H1 (cell line): ENCODE results near the gene HOXA10. TPM values are rescaled to one million over a fixed set of nuclear protein-coding genes. Genes with fewer than 3 reads are reported as not detected.

Source experiments
- CTCF ChIA-PET: fragments of 300-600 bp; sonication (Branson Sonifier 250); formaldehyde crosslinking; loops from one replicate; lab custom pipeline; 2021; ENCODE audit not compliant: partially characterized antibody; lab: Charles Lee
- POLR2A ChIA-PET: fragments of 300-600 bp; sonication (Branson Sonifier 250); formaldehyde crosslinking; loops from one replicate; lab custom pipeline; 2021; ENCODE audit warnings: inconsistent platforms; ENCODE audit not compliant: partially characterized antibody; lab: Charles Lee
- DNase-seq, 2 experiments: peaks; one replicate each; pipeline versions ENCODE4 v3.0.0 to v3.0.0-alpha.2; 2010 to 2022; ENCODE audit warnings: low spot score in 2 of 2, low read depth in 1 of 2, mixed read lengths in 1 of 2
- FAIRE-seq: peaks from 2 replicates; lab custom pipeline; 2011; peaks lifted over from hg19 to GRCh38; lab: Jason Lieb, UNC
- H2AFZ ChIP-seq: 2 replicates; pipeline ENCODE4 v1.8.1; 2012; ENCODE audit warnings: low read length, inconsistent platforms
- H2AK5ac ChIP-seq: 2 replicates; pipeline ENCODE4 v1.6.1; 2013; ENCODE audit warnings: low read depth, low read length
- H2BK120ac ChIP-seq: replicated peaks from 2 replicates; pipeline ENCODE3; 2013; ENCODE audit warnings: low read depth, low read length, inconsistent platforms
- H2BK12ac ChIP-seq: 2 replicates; pipeline ENCODE4 v1.6.1; 2013; ENCODE audit warnings: low read depth, low read length
- H2BK15ac ChIP-seq: 2 replicates; pipeline ENCODE4 v1.6.1; 2013; ENCODE audit warnings: low read length
- H2BK20ac ChIP-seq: 2 replicates; pipeline ENCODE4 v1.6.1; 2013; ENCODE audit warnings: low read length
- H2BK5ac ChIP-seq: 2 replicates; pipeline ENCODE4 v1.6.1; 2013; ENCODE audit warnings: low read depth, low read length
- H3K14ac ChIP-seq: 2 replicates; pipeline ENCODE4 v1.6.1; 2013; ENCODE audit warnings: inconsistent platforms; ENCODE audit not compliant: insufficient read length
- H3K18ac ChIP-seq: 2 replicates; pipeline ENCODE4 v1.6.1; 2013; ENCODE audit warnings: low read length; ENCODE audit errors: extremely low read depth
- H3K23ac ChIP-seq: 2 replicates; pipeline ENCODE4 v1.6.1; 2013; ENCODE audit warnings: inconsistent platforms; ENCODE audit not compliant: insufficient read length
- H3K23me2 ChIP-seq: 2 replicates; pipeline ENCODE4 v1.6.1; 2013; ENCODE audit warnings: low read depth, low read length
- H3K27ac ChIP-seq: 2 replicates; pipeline ENCODE4 v1.6.1; 2011; ENCODE audit warnings: low read depth, low read length, inconsistent platforms
- H3K27me3 ChIP-seq, 4 experiments: replicated peaks in 1 of 4; 1 replicate in 1 of 4; 2 replicates in 3 of 4; pipeline versions ENCODE4 v1.6.1 to v1.8.1; 2011 to 2013; ENCODE audit warnings: low read length in 3 of 4, mild to moderate bottlenecking in 3 of 4, inconsistent platforms in 2 of 4, mixed read lengths in 2 of 4, moderate library complexity in 1 of 4; ENCODE audit not compliant: control insufficient read depth in 3 of 4, insufficient read depth in 3 of 4; ENCODE audit errors: extremely low read depth in 1 of 4
- H3K36me3 ChIP-seq, 4 experiments: 2 replicates each; pipeline versions ENCODE4 v1.6.1 to v1.8.1; 2011 to 2013; ENCODE audit warnings: mild to moderate bottlenecking in 4 of 4, low read length in 3 of 4, moderate library complexity in 2 of 4, control low read depth in 1 of 4, inconsistent platforms in 1 of 4; ENCODE audit not compliant: insufficient read depth in 4 of 4, control insufficient read depth in 2 of 4
- H3K4ac ChIP-seq: replicated peaks from 2 replicates; pipeline ENCODE3; 2013; ENCODE audit warnings: low read length, low read depth, mixed read lengths, inconsistent platforms; ENCODE audit not compliant: insufficient read length
- H3K4me1 ChIP-seq, 4 experiments: replicated peaks in 1 of 4; 1 replicate in 1 of 4; 2 replicates in 3 of 4; pipeline versions ENCODE4 v1.6.1 to v1.8.1; 2011 to 2013; ENCODE audit warnings: low read length in 3 of 4, inconsistent platforms in 2 of 4, mixed read lengths in 1 of 4; ENCODE audit not compliant: insufficient read depth in 4 of 4, control insufficient read depth in 3 of 4
- H3K4me2 ChIP-seq, 2 experiments: 2 replicates each; pipeline versions ENCODE4 v1.6.1 to v1.8.1; 2011 to 2013; ENCODE audit warnings: low read depth in 2 of 2, low read length in 2 of 2, control low read depth in 1 of 2, inconsistent platforms in 1 of 2, mild to moderate bottlenecking in 1 of 2; ENCODE audit not compliant: insufficient read depth in 1 of 2
- H3K4me3 ChIP-seq, 4 experiments: fragments of 200-600, 300-600 bp in 1 of 4; sonication (generic), shearing (Covaris generic), sonication (Bioruptor Twin) in 1 of 4; 2 replicates each; pipeline versions ENCODE4 v1.5.1 to v1.8.1; 2011 to 2016; ENCODE audit warnings: low read length in 4 of 4, low read depth in 3 of 4, control low read depth in 2 of 4, inconsistent platforms in 2 of 4, mild to moderate bottlenecking in 2 of 4, mixed read lengths in 1 of 4, moderate library complexity in 1 of 4; ENCODE audit not compliant: insufficient read depth in 2 of 4; ENCODE audit errors: extremely low read depth in 1 of 4
- H3K56ac ChIP-seq: replicated peaks from 2 replicates; pipeline ENCODE3; 2013; ENCODE audit warnings: low read depth, mild to moderate bottlenecking, mixed read lengths, low read length, inconsistent platforms; ENCODE audit not compliant: insufficient read length
- H3K79me1 ChIP-seq: 2 replicates; pipeline ENCODE4 v1.6.1; 2013; ENCODE audit warnings: low read depth, low read length, control low read depth
- H3K79me2 ChIP-seq, 2 experiments: 2 replicates each; pipeline versions ENCODE4 v1.6.1 to v1.8.1; 2012 to 2013; ENCODE audit warnings: low read length in 2 of 2, mild to moderate bottlenecking in 2 of 2, inconsistent platforms in 1 of 2; ENCODE audit not compliant: insufficient read depth in 2 of 2, control insufficient read depth in 1 of 2
- H3K9ac ChIP-seq, 4 experiments: replicated peaks in 1 of 4; 1 replicate in 1 of 4; 2 replicates in 3 of 4; pipeline versions ENCODE4 v1.6.1 to v1.8.1; 2011 to 2013; ENCODE audit warnings: low read depth in 3 of 4, low read length in 3 of 4, control low read depth in 2 of 4, mild to moderate bottlenecking in 2 of 4, moderate library complexity in 2 of 4, inconsistent platforms in 1 of 4; ENCODE audit errors: extremely low read depth in 1 of 4
- H3K9me3 ChIP-seq, 2 experiments: 2 replicates each; pipeline versions ENCODE4 v1.6.1 to v1.8.1; 2012 to 2013; ENCODE audit warnings: mild to moderate bottlenecking in 2 of 2, moderate library complexity in 2 of 2, control low read depth in 1 of 2, inconsistent platforms in 1 of 2, low read depth in 1 of 2, low read length in 1 of 2, mixed read lengths in 1 of 2; ENCODE audit not compliant: insufficient read depth in 2 of 2
- H4K20me1 ChIP-seq, 2 experiments: replicated peaks in 1 of 2; 2 replicates each; pipeline versions ENCODE3 to v1.8.1; 2011 to 2013; ENCODE audit warnings: inconsistent platforms in 2 of 2, low read length in 2 of 2, mild to moderate bottlenecking in 1 of 2; ENCODE audit not compliant: insufficient read depth in 2 of 2, control insufficient read depth in 1 of 2
- H4K5ac ChIP-seq: 2 replicates; pipeline ENCODE4 v1.6.1; 2013; ENCODE audit warnings: low read length, low read depth, mixed read lengths, inconsistent platforms; ENCODE audit not compliant: insufficient read length
- H4K8ac ChIP-seq: 2 replicates; pipeline ENCODE4 v1.8.0; 2013; ENCODE audit warnings: mild to moderate bottlenecking, moderate library complexity, low read length, inconsistent platforms; ENCODE audit not compliant: insufficient read depth; ENCODE audit errors: extremely low read depth
- H4K91ac ChIP-seq: replicated peaks from 2 replicates; pipeline ENCODE3; 2013; ENCODE audit warnings: low read length, mixed read lengths, inconsistent platforms; ENCODE audit not compliant: insufficient read length
- ATF3 ChIP-seq: IDR thresholded peaks from 2 replicates; pipeline ENCODE4 v1.6.1; 2011; ENCODE audit warnings: low read depth, mild to moderate bottlenecking, low read length; ENCODE audit not compliant: insufficient read depth
- EGR1 ChIP-seq: IDR thresholded peaks from 2 replicates; pipeline ENCODE4 v1.6.1; 2011; ENCODE audit warnings: low read depth, low read length, borderline replicate concordance
- EZH2 ChIP-seq: fragments of 200-600 bp; sonication (generic); IDR thresholded peaks from 2 replicates; pipeline ENCODE4 v1.7.1; 2012; ENCODE audit warnings: low read depth, mild to moderate bottlenecking, moderate library complexity, low read length, inconsistent platforms; ENCODE audit not compliant: severe bottlenecking
- KDM1A ChIP-seq: fragments of 200-600, 300-600 bp; sonication (generic); IDR thresholded peaks from 2 replicates; pipeline ENCODE4 v1.7.1; 2016; ENCODE audit warnings: mild to moderate bottlenecking, low read length, borderline replicate concordance
- POU5F1 ChIP-seq: IDR thresholded peaks from 2 replicates; pipeline ENCODE4 v1.6.1; 2011; ENCODE audit warnings: low read depth, mild to moderate bottlenecking, low read length, moderate library complexity
- RAD21 ChIP-seq, 2 experiments: IDR thresholded peaks in 1 of 2; conservative IDR thresholded peaks in 1 of 2; 2 replicates each; pipeline ENCODE4 v1.6.1; 2011; ENCODE audit warnings: low read depth in 2 of 2, low read length in 2 of 2, improper control_type of control experiment in 1 of 2, inconsistent platforms in 1 of 2, mild to moderate bottlenecking in 1 of 2, moderate library complexity in 1 of 2
- RNF2 ChIP-seq: fragments of 200-900, 300-1000 bp; sonication (generic); IDR thresholded peaks from 2 replicates; pipeline ENCODE4 v1.7.1; 2016; ENCODE audit warnings: borderline replicate concordance, low read depth, mild to moderate bottlenecking, antibody characterized with exemption, low read length; ENCODE audit not compliant: poor library complexity, severe bottlenecking; ENCODE audit errors: missing control alignments
- RXRA ChIP-seq: IDR thresholded peaks from 2 replicates; pipeline ENCODE4 v1.6.1; 2011; ENCODE audit warnings: low read depth, mild to moderate bottlenecking, low read length, moderate library complexity; ENCODE audit not compliant: insufficient read depth
- TBP ChIP-seq: IDR thresholded peaks from 2 replicates; pipeline ENCODE4 v1.6.1; 2011; ENCODE audit warnings: low read depth, low read length, improper control_type of control experiment
- WGBS, 2 experiments: shearing (Covaris generic) in 1 of 2; methylation state at CpG; one replicate each; pipeline versions ENCODE4 v1.1.6 to v1.1.7; 2013 to 2015; ENCODE audit warnings: low lambda C conversion rate in 2 of 2, mixed read lengths in 2 of 2, inconsistent platforms in 1 of 2, low coverage in 1 of 2, missing lambda C conversion rate in 1 of 2; ENCODE audit not compliant: insufficient replicate concordance in 2 of 2, insufficient coverage in 1 of 2, insufficient read length in 1 of 2; ENCODE audit errors: extremely low coverage in 1 of 2, missing lambda C conversion rate in 1 of 2; 5-methylcytosine and 5-hydroxymethylcytosine counted together
- polyA plus RNA-seq, 7 experiments: library from polyadenylated mRNA; depleted of rRNA in 3 of 7; stranded (reverse) in 5 of 7; unstranded in 2 of 7; fragments of >200 nt in 5 of 7; fragments of 200-250 nt in 2 of 7; gene quantifications; 1 replicate in 5 of 7; 2 replicates in 1 of 7; 4 replicates in 1 of 7; pipeline versions ENCODE4 v1.2.1 to v1.2.3, GENCODE V29; 2011 to 2013; ENCODE audit warnings: missing spikeins in 2 of 7, mixed read lengths in 2 of 7
- total RNA-seq: library from RNA; stranded (reverse); fragmentation: NEBNext Ultra II Directional; extraction: Animal tissue kit (Norgen Biotek cat#: 25700); gene quantifications from 2 replicates; pipeline ENCODE4 v1.2.1, GENCODE V29; 2021

HOXA10 gene
- total and polyA plus RNA-seq, 2 of the 8 experiments (the other 6 are each of a cell fraction or from before 2014, with no cell fraction given): not detected

GRCh38 chr7:27169658-27170425 is 4.3 kb downstream of the HOXA10 start:
- peaks cover 0 to 27% (median 0%) of the 10 kb centered on the region in 4 experiments; a peak in 1 of 8 replicates for H3K36me3 ChIP-seq
- H3K9ac ChIP-seq: no peak overlapping the region
- no peak overlapping the region for H3K4ac ChIP-seq
- H2AFZ ChIP-seq: no peak overlapping the region
- no peaks in the 10 kb centered on the region for H3K79me2 ChIP-seq
- H3K9me3 ChIP-seq: peaks cover 0 to 6% of the 10 kb centered on the region in 2 experiments; a peak in 1 of 4 replicates
- 0 out of 4 replicates have a peak overlapping the region, but pooled peaks of 1 of the 2 experiments have one; percentile 14 for H3K4me2 ChIP-seq
- H2BK20ac ChIP-seq: no peak overlapping the region
- H3K4me1 ChIP-seq: peaks cover 3 to 11% (median 4%) of the 10 kb centered on the region in 4 experiments; a peak in 5 of 7 replicates
- H2BK15ac ChIP-seq: no peak overlapping the region
- H3K56ac ChIP-seq: no peak overlapping the region
- FAIRE-seq: no peak
- no peak overlapping the region for H4K91ac ChIP-seq
- CTCF ChIA-PET: interaction anchor here (0.8 to 3.6 kb wide), 6 partner anchors 9 to 64 kb away, joined by 3 to 26 read pairs (median 4); no protein-coding TSS in a partner anchor
- no peak overlapping the region for H3K27ac ChIP-seq
- no peak overlapping the region for H2BK120ac ChIP-seq
- no peak overlapping the region for H2BK5ac ChIP-seq
- no peak overlapping the region for H3K4me3 ChIP-seq
- no peak overlapping the region for H2AK5ac ChIP-seq
- no peak overlapping the region; the same call in 1 of the 2 replicates for H4K8ac ChIP-seq
- H3K79me1 ChIP-seq: no peaks in the 10 kb centered on the region
- peaks cover 95 to 100% (median 100%) of the 10 kb centered on the region in 4 experiments for H3K27me3 ChIP-seq
- no peak for DNase-seq
- H3K14ac ChIP-seq: no peak overlapping the region
- H4K20me1 ChIP-seq: peaks cover 31 to 51% of the 10 kb centered on the region in 2 experiments
- no peak overlapping the region for H2BK12ac ChIP-seq
- POLR2A ChIA-PET: no interaction called here
- H3K23ac ChIP-seq: no peak overlapping the region
- H3K18ac ChIP-seq: no peak overlapping the region
- H3K23me2 ChIP-seq: no peaks in the 10 kb centered on the region; the same call in 1 of the 2 replicates
- no peak overlapping the region for H4K5ac ChIP-seq
- 9% methylated on average over 16 of the region's 46 CpGs; no CpG with 5 or more reads in 1 of the 2 experiments for WGBS, 2 experiments
- TF ChIP-seq POU5F1 (no peak), KDM1A (no peak), EZH2 (peak; percentile 89), RXRA (no peak), RAD21 (IDR thresholded peaks at IDR 0.05 in 1 of 2, conservative IDR thresholded peaks at IDR 0.05 in 1 of 2; ENCODE audit: low read depth in 2 of 2, low read length in 2 of 2) (no peak), EGR1 (peak; percentile 65; the same call in 1 of the 2 replicates), TBP (0 out of 2 replicates have a peak, but pooled peaks have one; percentile 19), ATF3 (no peak), RNF2 (peak; percentile 97)
